ENCODE results near the gene POMC. TPM values are rescaled to one million over a fixed set of nuclear protein-coding genes. Genes with fewer than 3 reads are reported as not detected.
"Not testable (repeated sequence)": the region's sequence is repeated elsewhere in the genome, so short reads cannot be mapped to it uniquely, and the experiment has no call there.

The POMC gene
- total RNA-seq, 1 donor from 2014 or later: 8.8 TPM

- no peaks in the 10 kb centered on the region for H3K36me3 ChIP-seq (ENCODE audit: control insufficient read depth, insufficient read depth, low read length)
- H3K27me3 ChIP-seq (ENCODE audit: control insufficient read depth, insufficient read depth, low read length): no peaks in the 10 kb centered on the region
- DNase-seq (ENCODE audit: low read depth): no peak
- TF ChIP-seq CTCF (IDR thresholded peaks at IDR 0.05; ENCODE audit: insufficient read depth, low read length, poor library complexity, severe bottlenecking): no peak
- no peak overlapping the region for H3K4me3 ChIP-seq (ENCODE audit: low read depth, low read length)
Observed at GRCh38 chr2:25141120-25141519, 27.3 kb downstream of the POMC start.

DNA sequence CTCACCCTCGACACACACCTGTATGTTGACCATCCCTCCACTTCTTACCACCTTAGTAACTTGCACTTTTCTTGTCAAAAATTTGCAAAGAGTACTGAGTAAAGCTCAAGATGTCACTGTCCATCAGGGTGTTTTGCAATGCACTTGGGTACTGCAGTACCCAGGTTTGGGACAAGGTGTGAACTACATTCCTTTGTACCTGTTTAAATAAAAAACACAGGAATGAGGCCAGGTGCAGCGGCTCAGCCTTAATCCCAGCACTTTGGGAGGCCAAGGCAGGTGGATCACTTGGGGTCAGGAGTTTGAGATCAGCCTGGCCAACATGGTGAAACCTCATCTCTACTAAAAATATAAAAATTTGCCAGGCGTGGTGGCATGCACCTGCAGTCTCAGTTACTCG, 27.8 kb downstream of the POMC start:
- H3K27me3 ChIP-seq (ENCODE audit: control insufficient read depth, insufficient read depth, low read length); DNase-seq (ENCODE audit: low read depth); H3K36me3 ChIP-seq (ENCODE audit: control insufficient read depth, insufficient read depth, low read length): not testable (repeated sequence)

GRCh38 chr2:25132693-25133092, 35.7 kb downstream of the POMC start:
- Histone ChIP-seq H3K4me3 (ENCODE audit: low read depth, low read length) (no peak overlapping the region), H3K36me3 (ENCODE audit: control insufficient read depth, insufficient read depth, low read length) (no peaks in the 10 kb centered on the region), H3K27me3 (ENCODE audit: control insufficient read depth, insufficient read depth, low read length) (peaks cover 28% of the 10 kb centered on the region)
- no peak for TF ChIP-seq CTCF (IDR thresholded peaks at IDR 0.05; ENCODE audit: insufficient read depth, low read length, poor library complexity, severe bottlenecking)
- DNase-seq (ENCODE audit: low read depth): no peak

More for the DNA sequence above, 27.8 kb downstream of the POMC start:
- H3K4me3 ChIP-seq (ENCODE audit: low read depth, low read length): not testable (repeated sequence)

DNA sequence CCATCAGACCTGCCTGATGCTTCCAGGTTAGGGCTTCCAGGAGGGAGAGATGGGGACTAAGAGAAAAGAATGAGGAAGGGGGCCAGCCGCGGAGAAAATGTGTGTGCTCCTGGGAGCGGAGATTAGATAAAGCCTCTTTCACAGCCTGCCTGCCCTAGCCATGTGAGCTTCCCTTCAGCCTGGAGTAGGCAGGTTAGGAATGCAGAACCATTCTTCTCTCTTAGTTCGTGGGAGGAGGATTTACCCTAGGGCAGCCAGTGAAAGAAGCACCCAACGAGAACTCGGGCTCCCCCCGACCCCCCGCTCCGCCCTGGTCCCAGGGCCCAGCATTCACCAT, 36.1 kb downstream of the POMC start:
- H3K4me3 ChIP-seq (ENCODE audit: low read depth, low read length): no peak overlapping the region

GRCh38 chr2:25131567-25132298, 36.6 kb downstream of the POMC start:
- peaks cover 28% of the 10 kb centered on the region for H3K27me3 ChIP-seq (ENCODE audit: control insufficient read depth, insufficient read depth, low read length)
- no peaks in the 10 kb centered on the region for H3K36me3 ChIP-seq (ENCODE audit: control insufficient read depth, insufficient read depth, low read length)
- no peak for DNase-seq (ENCODE audit: low read depth)
- H3K4me3 ChIP-seq (ENCODE audit: low read depth, low read length): no peak overlapping the region
- TF ChIP-seq CTCF (IDR thresholded peaks at IDR 0.05; ENCODE audit: insufficient read depth, low read length, poor library complexity, severe bottlenecking): no peak

More for the DNA sequence above, 36.1 kb downstream of the POMC start:
- H3K36me3 ChIP-seq (ENCODE audit: control insufficient read depth, insufficient read depth, low read length): no peaks in the 10 kb centered on the region
- TF ChIP-seq CTCF (IDR thresholded peaks at IDR 0.05; ENCODE audit: insufficient read depth, low read length, poor library complexity, severe bottlenecking): no peak
- peaks cover 28% of the 10 kb centered on the region for H3K27me3 ChIP-seq (ENCODE audit: control insufficient read depth, insufficient read depth, low read length)
- no peak for DNase-seq (ENCODE audit: low read depth)

DNA sequence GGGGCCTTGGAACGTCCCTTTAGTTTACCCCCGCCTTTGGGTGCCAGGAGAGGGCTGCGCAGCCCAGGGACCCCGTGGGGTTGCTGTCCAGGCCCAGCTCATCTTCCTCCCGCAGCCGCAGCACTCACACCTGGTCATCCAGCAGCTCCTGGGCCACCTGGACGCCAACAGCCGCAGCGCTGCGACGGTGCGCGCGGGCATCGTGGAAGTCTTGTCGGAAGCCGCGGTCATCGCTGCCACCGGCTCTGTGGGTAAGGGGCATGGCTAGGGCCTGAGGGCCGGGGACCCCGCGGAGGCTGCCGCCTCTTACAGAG, 37.2 kb downstream of the POMC start:
- H3K27me3 ChIP-seq (ENCODE audit: control insufficient read depth, insufficient read depth, low read length): peaks cover 28% of the 10 kb centered on the region
- H3K36me3 ChIP-seq (ENCODE audit: control insufficient read depth, insufficient read depth, low read length): no peaks in the 10 kb centered on the region
- TF ChIP-seq CTCF (IDR thresholded peaks at IDR 0.05; ENCODE audit: insufficient read depth, low read length, poor library complexity, severe bottlenecking): no peak
- no peak overlapping the region for H3K4me3 ChIP-seq (ENCODE audit: low read depth, low read length)
- DNase-seq (ENCODE audit: low read depth): no peak
